HG03175 (cell line): Measurements from ENCODE around the gene MBD3L3.
"Not testable (repeated sequence)": the region's sequence is repeated elsewhere in the genome, so short reads cannot be mapped to it uniquely, and the experiment has no call there.

Experiments used
- ATAC-seq: cut with Tn5 transposase; IDR thresholded peaks from one replicate; pipeline ENCODE4 v1.9.1; 2021; ENCODE audit warnings: mild to moderate bottlenecking, moderate library complexity; ENCODE audit not compliant: unreplicated experiment

The MBD3L3 gene

GRCh38 chr19:7063764-7064418 lies 5.4 kb upstream of the MBD3L3 start:
- no peak for ATAC-seq

GRCh38 chr19:7063339-7063738 lies 4.9 kb upstream of the MBD3L3 start:
- ATAC-seq: no peak

GRCh38 chr19:7059977-7060376 lies 1.5 kb upstream of the MBD3L3 start:
- not testable (repeated sequence) for ATAC-seq

- not testable (repeated sequence) for ATAC-seq
These were observed 2.1 kb downstream of the MBD3L3 start for GRCh38 chr19:7056371-7056770.

GRCh38 chr19:7055679-7056078 lies 2.8 kb downstream of the MBD3L3 start:
- ATAC-seq: not testable (repeated sequence)

GRCh38 chr19:7054635-7055368 lies 3.7 kb downstream of the MBD3L3 start:
- ATAC-seq: not testable (repeated sequence)

- ATAC-seq: not testable (repeated sequence)
These were observed 5.6 kb downstream of the MBD3L3 start for GRCh38 chr19:7052896-7053295.

- not testable (repeated sequence) for ATAC-seq
These were observed 7.1 kb downstream of the MBD3L3 start for GRCh38 chr19:7051421-7051820.

GRCh38 chr19:7049021-7049420 lies 9.5 kb downstream of the MBD3L3 start, which contains the start of gene MBD3L2:
Gene MBD3L2, plus strand, starts transcription at chr19:7049321. Its CDS starts 53 bp downstream, at chr19:7049374.
- not testable (repeated sequence) for ATAC-seq

GRCh38 chr19:7041563-7041962 lies 16.9 kb downstream of the MBD3L3 start:
- not testable (repeated sequence) for ATAC-seq

GRCh38 chr19:7040079-7040478 lies 18.4 kb downstream of the MBD3L3 start, which contains the start of gene MBD3L4:
Gene MBD3L4, minus strand, starts transcription at chr19:7040179. Its CDS starts 35 bp downstream, at chr19:7040144.
- ATAC-seq: not testable (repeated sequence)

GRCh38 chr19:7030278-7030677 lies 28.2 kb downstream of the MBD3L3 start, which contains the start of gene MBD3L5:
Gene MBD3L5, plus strand, starts transcription at chr19:7030578. Its CDS starts 34 bp downstream, at chr19:7030612.
- ATAC-seq: not testable (repeated sequence)

- ATAC-seq: not testable (repeated sequence)
These were observed 29.7 kb downstream of the MBD3L3 start for GRCh38 chr19:7028790-7029189.

GRCh38 chr19:7021331-7021730 lies 37.1 kb downstream of the MBD3L3 start, which contains the start of gene MBD3L2B:
Gene MBD3L2B, minus strand, starts transcription at chr19:7021431. Its CDS starts 34 bp downstream, at chr19:7021397.
- not testable (repeated sequence) for ATAC-seq

GRCh38 chr19:7018828-7019227 lies 39.6 kb downstream of the MBD3L3 start:
- no peak for ATAC-seq

- no peak for ATAC-seq
These were observed 44.8 kb downstream of the MBD3L3 start for GRCh38 chr19:7013678-7014077.

- ATAC-seq: no peak
These were observed 47.5 kb downstream of the MBD3L3 start for GRCh38 chr19:7010722-7011593.

GRCh38 chr19:7007859-7008258 lies 50.6 kb downstream of the MBD3L3 start:
- no peak for ATAC-seq
